ENCODE measurements around the gene KHDRBS2. TPM values are rescaled to one million over a fixed set of nuclear protein-coding genes. Genes with fewer than 3 reads are reported as not detected.

The KHDRBS2 gene
- total and polyA plus RNA-seq, 2 donors (not counting 3 experiments of a cell fraction or from before 2014, with no cell fraction given) = not detected

- H4K20me1 ChIP-seq (replicated peaks; ENCODE audit: control insufficient read depth, extremely low read depth, insufficient read depth, low read length) = no peaks in the 10 kb centered on the region
- no peak overlapping the region for H3K9ac ChIP-seq (replicated peaks; ENCODE audit: extremely low read depth, insufficient read depth, low read length)
- ChIA-PET CTCF (no interaction called here), POLR2A (no interaction called here)
- dilution Hi-C loops (cut with MboI; ENCODE audit: extremely low pct_ligation_motif_present, low sequenced_read_pairs) = no loop called here
- H3K4me3 ChIP-seq (replicated peaks in 1 of 3; ENCODE audit: insufficient read depth in 1 of 3, low read depth in 1 of 3, low read length in 3 of 3) = no peak overlapping the region
- no peak overlapping the region for H3K27ac ChIP-seq (ENCODE audit: insufficient read depth, low read depth, low read length)
- no peaks in the 10 kb centered on the region for H3K27me3 ChIP-seq (ENCODE audit: control insufficient read depth in 2 of 2, insufficient read depth in 2 of 2, low read length in 2 of 2)
- no peaks in the 10 kb centered on the region for H3K9me1 ChIP-seq (replicated peaks; ENCODE audit: control insufficient read depth, extremely low read depth, insufficient read depth, low read length)
- DNase-seq (ENCODE audit: low read depth, low spot score) = no peak
- intact Hi-C loops (cut with micrococcal nuclease) = no loop called here
- no peaks in the 10 kb centered on the region for H3K36me3 ChIP-seq (ENCODE audit: control insufficient read depth in 2 of 2, extremely low read depth in 1 of 2, insufficient read depth in 2 of 2, low read length in 2 of 2)
- no peak for TF ChIP-seq EZH2 (IDR thresholded peaks at IDR 0.05; ENCODE audit: borderline replicate concordance, low read depth, low read length, severe bottlenecking)
- TF ChIP-seq POLR2AphosphoS5 (IDR thresholded peaks at IDR 0.05; ENCODE audit: insufficient read depth, low read depth, low read length) = no peak
- TF ChIP-seq GATA2 (IDR thresholded peaks at IDR 0.05; ENCODE audit: insufficient read depth, insufficient read length, low read depth, low read length) = no peak
- TF ChIP-seq CTCF (IDR thresholded peaks at IDR 0.05; ENCODE audit: extremely low read depth in 1 of 2, insufficient read depth in 1 of 2, low read depth in 1 of 2, low read length in 2 of 2) = no peak
- TF ChIP-seq MAX (IDR thresholded peaks at IDR 0.05; ENCODE audit: insufficient read depth, insufficient read length) = no peak
- BruUV-seq (replicated peaks) = no TSS peak
- no peak overlapping the region for H2AFZ ChIP-seq (ENCODE audit: low read depth, low read length)
- no peaks in the 10 kb centered on the region for H3K79me2 ChIP-seq (ENCODE audit: control insufficient read depth, insufficient read depth, low read length)
- H3K4me1 ChIP-seq (ENCODE audit: control insufficient read depth, extremely low read depth, insufficient read depth, low read length) = no peaks in the 10 kb centered on the region
- H3K9me3 ChIP-seq (replicated peaks; ENCODE audit: control insufficient read depth, insufficient read depth, low read length) = peaks cover 2% of the 10 kb centered on the region
- FAIRE-seq = no peak
- H3K4me2 ChIP-seq (ENCODE audit: insufficient read depth, low read length) = no peak overlapping the region
These were observed 242.9 kb downstream of the KHDRBS2 start for GRCh38 chr6:62043084-62043483.

GRCh38 chr6:62042429-62042828 is 243.6 kb downstream of the KHDRBS2 start:
- CTCF ChIA-PET = no interaction called here
- H3K79me2 ChIP-seq (ENCODE audit: control insufficient read depth, insufficient read depth, low read length) = no peaks in the 10 kb centered on the region
- H3K27ac ChIP-seq (ENCODE audit: insufficient read depth, low read depth, low read length) = no peak overlapping the region
- no TSS peak for BruUV-seq (replicated peaks)
- POLR2A ChIA-PET = no interaction called here
- H2AFZ ChIP-seq (ENCODE audit: low read depth, low read length) = no peak overlapping the region
- no peak overlapping the region for H3K9ac ChIP-seq (replicated peaks; ENCODE audit: extremely low read depth, insufficient read depth, low read length)
- H3K4me3 ChIP-seq (replicated peaks in 1 of 3; ENCODE audit: insufficient read depth in 1 of 3, low read depth in 1 of 3, low read length in 3 of 3) = no peak overlapping the region
- H3K4me2 ChIP-seq (ENCODE audit: insufficient read depth, low read length) = no peak overlapping the region
- FAIRE-seq = no peak
- intact Hi-C loops (cut with micrococcal nuclease) = no loop called here
- no peaks in the 10 kb centered on the region for H3K9me1 ChIP-seq (replicated peaks; ENCODE audit: control insufficient read depth, extremely low read depth, insufficient read depth, low read length)
- H4K20me1 ChIP-seq (replicated peaks; ENCODE audit: control insufficient read depth, extremely low read depth, insufficient read depth, low read length) = no peaks in the 10 kb centered on the region
- TF ChIP-seq EZH2 (IDR thresholded peaks at IDR 0.05; ENCODE audit: borderline replicate concordance, low read depth, low read length, severe bottlenecking) = no peak
- no peak for TF ChIP-seq MAX (IDR thresholded peaks at IDR 0.05; ENCODE audit: insufficient read depth, insufficient read length)
- TF ChIP-seq CTCF (IDR thresholded peaks at IDR 0.05; ENCODE audit: extremely low read depth in 1 of 2, insufficient read depth in 1 of 2, low read depth in 1 of 2, low read length in 2 of 2) = no peak
- TF ChIP-seq POLR2A (IDR thresholded peaks at IDR 0.05; ENCODE audit: low read depth, low read length) = no peak
- no peaks in the 10 kb centered on the region for H3K27me3 ChIP-seq (ENCODE audit: control insufficient read depth in 2 of 2, insufficient read depth in 2 of 2, low read length in 2 of 2)
- DNase-seq (ENCODE audit: low read depth, low spot score) = no peak
- H3K9me3 ChIP-seq (replicated peaks; ENCODE audit: control insufficient read depth, insufficient read depth, low read length) = no peaks in the 10 kb centered on the region
- dilution Hi-C loops (cut with MboI; ENCODE audit: extremely low pct_ligation_motif_present, low sequenced_read_pairs) = no loop called here
- H3K36me3 ChIP-seq (ENCODE audit: control insufficient read depth in 2 of 2, extremely low read depth in 1 of 2, insufficient read depth in 2 of 2, low read length in 2 of 2) = no peaks in the 10 kb centered on the region
- no peaks in the 10 kb centered on the region for H3K4me1 ChIP-seq (ENCODE audit: control insufficient read depth, extremely low read depth, insufficient read depth, low read length)

Data from endothelial cell of umbilical vein (primary cell).